Mammary epithelial cell (primary cell): ENCODE data around the gene NEURL3.

ENCODE experiments used
- CTCF ChIP-seq, 2 donors: IDR thresholded peaks in 1 of 2; conservative IDR thresholded peaks in 1 of 2; 2 replicates each; pipeline ENCODE4 v1.5.1; 2011 to 2012; ENCODE audit warnings: inconsistent platforms in 2 of 2, low read length in 2 of 2, mild to moderate bottlenecking in 2 of 2, control low read depth in 1 of 2, low read depth in 1 of 2; ENCODE audit not compliant: insufficient read depth in 1 of 2; ENCODE audit errors: extremely low read depth in 1 of 2
- EZH2 ChIP-seq: IDR thresholded peaks from 2 replicates; pipeline ENCODE4 v1.6.1; 2012; ENCODE audit warnings: low read length, inconsistent platforms, borderline replicate concordance

- TF ChIP-seq CTCF (conservative IDR thresholded peaks at IDR 0.05 in 1 of 2, IDR thresholded peaks at IDR 0.05 in 1 of 2; ENCODE audit: extremely low read depth in 1 of 2, insufficient read depth in 1 of 2, low read depth in 1 of 2, low read length in 2 of 2): no peak
- TF ChIP-seq EZH2: no peak
Observed at GRCh38 chr2:96546321-96546720, 41.2 kb upstream of the NEURL3 start.
